Measurements from ENCODE around the gene GLP1R. TPM values are rescaled to one million over a fixed set of nuclear protein-coding genes. Genes with fewer than 3 reads are reported as not detected.

Gene GLP1R
- total and polyA plus RNA-seq, 2 donors (not counting 1 experiment from before 2014, with no cell fraction given) = not detected

DNA sequence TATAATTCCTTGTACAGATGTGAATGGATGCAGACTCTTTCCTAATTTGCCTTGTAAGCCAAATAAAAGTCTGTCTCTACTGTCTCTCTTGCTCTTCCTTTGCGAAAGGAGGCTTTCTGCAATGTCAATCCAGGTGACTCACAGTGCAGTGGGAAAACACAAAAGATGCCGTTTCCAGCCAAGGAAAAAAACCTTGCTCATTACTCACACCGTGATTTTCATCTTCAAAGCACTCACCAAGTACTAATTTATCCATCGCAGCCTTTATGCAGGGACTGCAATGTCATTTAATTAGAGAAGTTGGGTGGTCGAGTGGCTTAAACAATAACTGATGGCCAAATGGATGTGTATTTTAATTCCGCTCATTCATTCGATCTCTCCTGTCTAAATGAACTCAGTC lies 42.6 kb downstream of the GLP1R start:
- ChIA-PET CTCF (no interaction called here), POLR2A (no interaction called here)
- Mint-ChIP-seq H3K27me3 (peaks cover 61% of the 10 kb centered on the region), H3K9me3 (ENCODE audit: insufficient read depth) (no peaks in the 10 kb centered on the region), H3K27ac (no peak overlapping the region), H3K4me3 (no peak overlapping the region), H3K4me1 (no peaks in the 10 kb centered on the region)
- no peaks in the 10 kb centered on the region for H3K4me1 ChIP-seq (ENCODE audit: control insufficient read depth in 2 of 2, insufficient read depth in 2 of 2, low read length in 2 of 2)
- ATAC-seq (ENCODE audit: low read depth) (no peak), DNase-seq (no peak)
- H3K79me2 ChIP-seq (ENCODE audit: control insufficient read depth, insufficient read depth, low read length) = no peaks in the 10 kb centered on the region
- 80% methylated on average over 1 of the region's 7 CpGs for WGBS (ENCODE audit: insufficient coverage)
- H4K20me1 ChIP-seq (ENCODE audit: control insufficient read depth, insufficient read depth, low read length, poor library complexity, severe bottlenecking) = no peaks in the 10 kb centered on the region
- H3K36me3 ChIP-seq (replicated peaks in 1 of 2; ENCODE audit: control extremely low read depth in 1 of 2, control insufficient read depth in 1 of 2, extremely low read depth in 1 of 2, insufficient read depth in 2 of 2, low read length in 1 of 2) = no peaks in the 10 kb centered on the region
- peaks cover 0 to 33% (median 8%) of the 10 kb centered on the region in 4 experiments for H3K27me3 ChIP-seq (replicated peaks in 1 of 4; ENCODE audit: control extremely low read depth in 1 of 4, control insufficient read depth in 3 of 4, insufficient read depth in 4 of 4, low read length in 3 of 4)
- intact Hi-C loops (cut with micrococcal nuclease) = no loop called here
- H3K4me2 ChIP-seq (replicated peaks; ENCODE audit: low read depth, low read length, poor library complexity, severe bottlenecking) = no peak overlapping the region
- no peak overlapping the region for H2AFZ ChIP-seq (ENCODE audit: insufficient read depth, low read depth, low read length, poor library complexity, severe bottlenecking)
- TF ChIP-seq, protein P1, sequence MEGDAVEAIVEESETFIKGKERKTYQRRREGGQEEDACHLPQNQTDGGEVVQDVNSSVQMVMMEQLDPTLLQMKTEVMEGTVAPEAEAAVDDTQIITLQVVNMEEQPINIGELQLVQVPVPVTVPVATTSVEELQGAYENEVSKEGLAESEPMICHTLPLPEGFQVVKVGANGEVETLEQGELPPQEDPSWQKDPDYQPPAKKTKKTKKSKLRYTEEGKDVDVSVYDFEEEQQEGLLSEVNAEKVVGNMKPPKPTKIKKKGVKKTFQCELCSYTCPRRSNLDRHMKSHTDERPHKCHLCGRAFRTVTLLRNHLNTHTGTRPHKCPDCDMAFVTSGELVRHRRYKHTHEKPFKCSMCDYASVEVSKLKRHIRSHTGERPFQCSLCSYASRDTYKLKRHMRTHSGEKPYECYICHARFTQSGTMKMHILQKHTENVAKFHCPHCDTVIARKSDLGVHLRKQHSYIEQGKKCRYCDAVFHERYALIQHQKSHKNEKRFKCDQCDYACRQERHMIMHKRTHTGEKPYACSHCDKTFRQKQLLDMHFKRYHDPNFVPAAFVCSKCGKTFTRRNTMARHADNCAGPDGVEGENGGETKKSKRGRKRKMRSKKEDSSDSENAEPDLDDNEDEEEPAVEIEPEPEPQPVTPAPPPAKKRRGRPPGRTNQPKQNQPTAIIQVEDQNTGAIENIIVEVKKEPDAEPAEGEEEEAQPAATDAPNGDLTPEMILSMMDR (IDR thresholded peaks at IDR 0.05) = no peak
- H3K4me3 ChIP-seq (ENCODE audit: control extremely low read depth in 1 of 5, extremely low read depth in 1 of 5, insufficient read depth in 1 of 5, low read depth in 2 of 5, low read length in 4 of 5) = no peak overlapping the region
- H3K9ac ChIP-seq (ENCODE audit: low read length) = no peak overlapping the region
- H3K9me3 ChIP-seq (ENCODE audit: control extremely low read depth in 1 of 3, control insufficient read depth in 2 of 3, insufficient read depth in 1 of 3, low read length in 2 of 3) = no peaks in the 10 kb centered on the region
- no peak overlapping the region for H3K27ac ChIP-seq (ENCODE audit: low read length in 2 of 2)

DNA sequence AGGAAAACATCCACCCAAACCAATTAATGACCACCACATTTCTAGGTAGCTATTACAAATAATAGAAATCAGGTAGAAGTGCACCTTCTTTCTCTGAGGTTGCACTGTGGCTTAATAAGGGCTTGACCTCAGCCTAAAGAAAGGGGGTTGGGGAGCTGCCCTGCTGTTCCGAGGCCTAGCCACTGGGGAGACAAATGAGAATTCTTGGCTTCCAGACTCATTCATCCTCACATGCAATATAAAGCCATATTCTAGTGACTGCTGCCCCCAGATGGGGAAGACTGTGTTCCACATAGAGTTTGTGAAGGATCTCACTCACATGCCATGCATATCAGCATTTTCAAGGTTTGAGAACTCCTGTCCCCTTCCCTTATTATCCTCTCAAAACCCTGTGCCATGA lies 43.5 kb downstream of the GLP1R start:
- Histone ChIP-seq H2AFZ (ENCODE audit: insufficient read depth, low read depth, low read length, poor library complexity, severe bottlenecking) (no peak overlapping the region), H3K4me1 (ENCODE audit: control insufficient read depth in 2 of 2, insufficient read depth in 2 of 2, low read length in 2 of 2) (no peaks in the 10 kb centered on the region), H3K4me3 (ENCODE audit: control extremely low read depth in 1 of 5, extremely low read depth in 1 of 5, insufficient read depth in 1 of 5, low read depth in 2 of 5, low read length in 4 of 5) (no peak overlapping the region), H3K9ac (ENCODE audit: low read length) (no peak overlapping the region), H3K27me3 (replicated peaks in 1 of 4; ENCODE audit: control extremely low read depth in 1 of 4, control insufficient read depth in 3 of 4, insufficient read depth in 4 of 4, low read length in 3 of 4) (peaks cover 0 to 32% (median 8%) of the 10 kb centered on the region in 4 experiments), H4K20me1 (ENCODE audit: control insufficient read depth, insufficient read depth, low read length, poor library complexity, severe bottlenecking) (no peaks in the 10 kb centered on the region), H3K9me3 (ENCODE audit: control extremely low read depth in 1 of 3, control insufficient read depth in 2 of 3, insufficient read depth in 1 of 3, low read length in 2 of 3) (no peaks in the 10 kb centered on the region), H3K4me2 (replicated peaks; ENCODE audit: low read depth, low read length, poor library complexity, severe bottlenecking) (no peak overlapping the region), H3K79me2 (ENCODE audit: control insufficient read depth, insufficient read depth, low read length) (no peaks in the 10 kb centered on the region), H3K36me3 (replicated peaks in 1 of 2; ENCODE audit: control extremely low read depth in 1 of 2, control insufficient read depth in 1 of 2, extremely low read depth in 1 of 2, insufficient read depth in 2 of 2, low read length in 1 of 2) (no peaks in the 10 kb centered on the region), H3K27ac (ENCODE audit: low read length in 2 of 2) (no peak overlapping the region)
- ATAC-seq (ENCODE audit: low read depth) (no peak), DNase-seq (no peak)
- Mint-ChIP-seq H3K27ac (no peak overlapping the region), H3K4me1 (no peaks in the 10 kb centered on the region), H3K4me3 (no peak overlapping the region), H3K9me3 (ENCODE audit: insufficient read depth) (no peaks in the 10 kb centered on the region), H3K27me3 (peaks cover 52% of the 10 kb centered on the region)
- intact Hi-C loops (cut with micrococcal nuclease) = no loop called here
- WGBS (ENCODE audit: insufficient coverage) = no CpG with 5 or more reads among the region's 1 CpG
- ChIA-PET POLR2A (no interaction called here), CTCF (interaction anchor here (0.8 kb wide), 1 partner anchor 96 kb away, joined by 3 read pairs; no protein-coding TSS in a partner anchor)
- no peak for TF ChIP-seq EZH2 (IDR thresholded peaks at IDR 0.05; ENCODE audit: borderline replicate concordance, insufficient read depth, low read depth, low read length, poor library complexity, severe bottlenecking)
- TF ChIP-seq, protein P1 (IDR thresholded peaks at IDR 0.05) = no peak

Data from B cell (primary cell).